Peyer's patch (tissue), 4 donors: Measurements from ENCODE around the gene HELQ. TPM values are rescaled to one million over a fixed set of nuclear protein-coding genes. Genes with fewer than 3 reads are reported as not detected.

Source experiments
- DNase-seq, 3 donors: peaks; one replicate each; pipeline ENCODE4 v3.0.0-alpha.2; 2017 to 2019
- H3K27ac ChIP-seq, 4 donors: fragments of 200-600 bp; sonication (generic); one replicate each; pipeline ENCODE4 v1.5.1; 2016 to 2019
- H3K27me3 ChIP-seq, 2 donors: fragments of 200-600 bp; sonication (generic); one replicate each; pipeline ENCODE4 v1.5.1; 2019
- H3K36me3 ChIP-seq, 3 donors: fragments of 200-600 bp; sonication (generic); one replicate each; pipeline ENCODE4 v1.5.1; 2016 to 2019
- H3K4me1 ChIP-seq, 4 donors: fragments of 200-600 bp; sonication (generic); one replicate each; pipeline ENCODE4 v1.5.1; 2016 to 2019
- H3K4me3 ChIP-seq, 4 donors: fragments of 200-600 bp; sonication (generic); 1 replicate in 3 of 4; 2 replicates in 1 of 4; pipeline ENCODE4 v1.5.1; 2016 to 2019; ENCODE audit warnings: mild to moderate bottlenecking in 1 of 4
- H3K9me3 ChIP-seq, 4 donors: fragments of 200-600 bp; sonication (generic); one replicate each; pipeline ENCODE4 v1.5.1; 2016 to 2019; ENCODE audit warnings: mild to moderate bottlenecking in 1 of 4
- POLR2A ChIP-seq, 2 donors: fragments of 450-650 bp; IDR thresholded peaks; one replicate each; pipeline ENCODE4 v1.5.1; 2017; ENCODE audit warnings: antibody characterized with exemption in 2 of 2, mild to moderate bottlenecking in 2 of 2, moderate library complexity in 2 of 2
- total RNA-seq, 4 donors: library from RNA; depleted of rRNA; stranded (reverse); fragments of >200 nt; gene quantifications; one replicate each; pipeline ENCODE4 v1.1.0, GENCODE V29; 2016
- TF ChIP-seq, protein P1 (sequence below), 6 experiments: fragments of 450-650 bp in 4 of 6; fragments of 200-600 bp in 2 of 6; sonication (generic) in 1 of 6; IDR thresholded peaks; one replicate each; pipeline ENCODE4 v1.5.1; 2017 to 2019; ENCODE audit warnings: antibody characterized with exemption in 6 of 6, mild to moderate bottlenecking in 3 of 6, moderate library complexity in 1 of 6

The HELQ gene
- total RNA-seq, 4 donors from 2014 or later: 17.0 to 59.4 (median 20.4) TPM

DNA sequence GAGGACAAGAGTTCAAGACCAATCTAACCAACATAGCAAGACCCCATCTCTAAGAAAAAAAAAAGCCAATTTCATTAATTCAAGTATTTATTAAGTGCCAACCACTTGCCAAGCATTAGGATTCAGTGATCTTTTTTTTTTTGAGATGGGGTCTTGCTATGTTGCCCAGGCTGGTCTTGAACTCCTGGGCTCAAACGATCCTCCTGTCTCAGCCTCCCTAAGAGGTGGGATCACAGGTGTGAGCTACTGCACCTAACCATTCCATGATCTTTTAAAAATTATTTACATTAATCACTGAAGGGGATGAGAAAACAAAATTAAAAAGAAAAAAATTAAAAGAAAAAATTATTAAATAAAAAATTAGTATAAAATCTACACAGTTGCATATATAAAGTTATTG is 24.4 kb downstream of the HELQ start:
- H3K36me3 ChIP-seq: peaks cover 0 to 52% (median 0%) of the 10 kb centered on the region in 3 donors
- TF ChIP-seq, protein P1, sequence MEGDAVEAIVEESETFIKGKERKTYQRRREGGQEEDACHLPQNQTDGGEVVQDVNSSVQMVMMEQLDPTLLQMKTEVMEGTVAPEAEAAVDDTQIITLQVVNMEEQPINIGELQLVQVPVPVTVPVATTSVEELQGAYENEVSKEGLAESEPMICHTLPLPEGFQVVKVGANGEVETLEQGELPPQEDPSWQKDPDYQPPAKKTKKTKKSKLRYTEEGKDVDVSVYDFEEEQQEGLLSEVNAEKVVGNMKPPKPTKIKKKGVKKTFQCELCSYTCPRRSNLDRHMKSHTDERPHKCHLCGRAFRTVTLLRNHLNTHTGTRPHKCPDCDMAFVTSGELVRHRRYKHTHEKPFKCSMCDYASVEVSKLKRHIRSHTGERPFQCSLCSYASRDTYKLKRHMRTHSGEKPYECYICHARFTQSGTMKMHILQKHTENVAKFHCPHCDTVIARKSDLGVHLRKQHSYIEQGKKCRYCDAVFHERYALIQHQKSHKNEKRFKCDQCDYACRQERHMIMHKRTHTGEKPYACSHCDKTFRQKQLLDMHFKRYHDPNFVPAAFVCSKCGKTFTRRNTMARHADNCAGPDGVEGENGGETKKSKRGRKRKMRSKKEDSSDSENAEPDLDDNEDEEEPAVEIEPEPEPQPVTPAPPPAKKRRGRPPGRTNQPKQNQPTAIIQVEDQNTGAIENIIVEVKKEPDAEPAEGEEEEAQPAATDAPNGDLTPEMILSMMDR (IDR thresholded peaks at IDR 0.05): no peak
- TF ChIP-seq POLR2A (IDR thresholded peaks at IDR 0.05): no peak
- H3K27ac ChIP-seq: no peak overlapping the region
- DNase-seq: no peak
- H3K9me3 ChIP-seq: no peaks in the 10 kb centered on the region
- no peak overlapping the region for H3K4me3 ChIP-seq
- H3K4me1 ChIP-seq: no peaks in the 10 kb centered on the region
- H3K27me3 ChIP-seq: no peaks in the 10 kb centered on the region

DNA sequence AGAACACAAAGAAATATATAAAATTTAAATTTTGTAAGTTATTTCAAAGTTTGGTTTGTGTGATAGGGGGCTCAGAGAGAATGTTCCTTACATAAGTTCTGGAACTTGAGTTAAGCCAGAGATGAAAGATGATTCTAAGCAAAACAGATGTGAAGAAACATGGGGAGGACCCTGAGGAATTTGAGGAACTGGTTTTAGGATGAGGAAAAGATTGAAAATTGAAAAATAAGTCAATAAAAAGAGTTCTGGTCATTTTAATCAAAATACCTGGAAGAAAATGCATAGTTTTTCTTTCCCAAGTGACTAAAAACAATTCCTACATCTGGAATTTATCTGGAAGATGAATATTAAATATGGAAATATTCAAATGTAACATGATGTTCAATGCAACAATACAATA is 37.4 kb downstream of the HELQ start:
- Histone ChIP-seq H3K27me3 (no peaks in the 10 kb centered on the region), H3K27ac (no peak overlapping the region), H3K4me3 (no peak overlapping the region), H3K4me1 (no peaks in the 10 kb centered on the region), H3K36me3 (peaks cover 0 to 73% (median 0%) of the 10 kb centered on the region in 3 donors), H3K9me3 (no peaks in the 10 kb centered on the region)
- no peak for DNase-seq
- TF ChIP-seq, protein P1 (IDR thresholded peaks at IDR 0.05): no peak
- TF ChIP-seq POLR2A (IDR thresholded peaks at IDR 0.05): no peak

- no peak for TF ChIP-seq POLR2A (IDR thresholded peaks at IDR 0.05)
- TF ChIP-seq, protein P1 (IDR thresholded peaks at IDR 0.05): no peak
Observed at GRCh38 chr4:83417566-83417965, 38.1 kb downstream of the HELQ start.

GRCh38 chr4:83413676-83414075 is 41.9 kb downstream of the HELQ start:
- Histone ChIP-seq H3K4me3 (no peak overlapping the region), H3K9me3 (no peaks in the 10 kb centered on the region), H3K36me3 (peaks cover 0 to 54% (median 0%) of the 10 kb centered on the region in 3 donors), H3K27me3 (no peaks in the 10 kb centered on the region), H3K27ac (no peak overlapping the region), H3K4me1 (no peaks in the 10 kb centered on the region)
- TF ChIP-seq POLR2A (IDR thresholded peaks at IDR 0.05): no peak
- TF ChIP-seq, protein P1 (IDR thresholded peaks at IDR 0.05): no peak
- no peak for DNase-seq

More at GRCh38 chr4:83417566-83417965, 38.1 kb downstream of the HELQ start:
- Histone ChIP-seq H3K36me3 (peaks cover 0 to 68% (median 0%) of the 10 kb centered on the region in 3 donors), H3K27ac (no peak overlapping the region), H3K9me3 (no peaks in the 10 kb centered on the region), H3K4me1 (no peaks in the 10 kb centered on the region), H3K27me3 (no peaks in the 10 kb centered on the region), H3K4me3 (no peak overlapping the region)
- DNase-seq: no peak

- TF ChIP-seq POLR2A (IDR thresholded peaks at IDR 0.05): no peak
- TF ChIP-seq, protein P1 (IDR thresholded peaks at IDR 0.05): no peak
- Histone ChIP-seq H3K9me3 (no peaks in the 10 kb centered on the region), H3K36me3 (peaks cover 0 to 36% (median 0%) of the 10 kb centered on the region in 3 donors), H3K4me3 (no peak overlapping the region), H3K27ac (no peak overlapping the region), H3K4me1 (no peaks in the 10 kb centered on the region), H3K27me3 (no peaks in the 10 kb centered on the region)
- no peak for DNase-seq
Observed at GRCh38 chr4:83408908-83409307, 46.7 kb downstream of the HELQ start.
